ENCODE measurements around the gene RNF187. TPM values are rescaled to one million over a fixed set of nuclear protein-coding genes. Genes with fewer than 3 reads are reported as not detected.
"Not testable (repeated sequence)": the region's sequence is repeated elsewhere in the genome, so short reads cannot be mapped to it uniquely, and the experiment has no call there.

The RNF187 gene
- polyA plus RNA-seq, 2 of the 4 experiments (the other 2 are of a cell fraction) = 64.5 to 82.8 TPM

DNA sequence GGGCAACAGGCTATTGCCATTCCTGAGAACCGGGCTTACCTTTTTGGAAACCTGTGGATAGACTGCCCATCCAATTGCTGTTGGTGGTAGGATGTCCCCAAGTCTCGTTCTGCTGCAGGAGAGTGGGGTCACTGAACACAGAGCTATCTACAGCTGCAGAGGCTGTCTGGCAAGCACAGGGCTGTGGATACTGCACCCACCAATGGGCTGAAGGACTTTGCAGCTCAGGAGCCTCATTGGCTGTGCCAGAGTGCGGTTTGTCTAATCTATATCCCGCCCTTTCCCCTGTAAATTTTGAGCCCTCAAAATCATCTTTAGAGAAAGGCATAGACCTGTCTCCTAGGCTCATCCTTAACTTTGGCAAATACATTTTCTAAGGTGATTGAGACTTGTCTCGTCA is 15.3 kb downstream of the RNF187 start:
- H3K27ac ChIP-seq = no peak overlapping the region
- no peak overlapping the region for H3K4me2 ChIP-seq
- H3K9me3 ChIP-seq = no peaks in the 10 kb centered on the region
- DNase-seq (ENCODE audit: low read depth in 1 of 2, low spot score in 1 of 2) (no peak), FAIRE-seq (no peak), ATAC-seq (no peak)
- ChIA-PET CTCF (interaction anchor here (1.5 to 3.6 kb wide), 4 partner anchors 12 to 503 kb away, joined by 4 to 64 read pairs (median 6); no protein-coding TSS in a partner anchor), POLR2A (no interaction called here)
- 71% methylated on average over 5 of the region's 5 CpGs for WGBS (ENCODE audit: missing lambda C conversion rate)
- TF ChIP-seq MAZ (IDR thresholded peaks at IDR 0.05; ENCODE audit: borderline replicate concordance, low read depth, low read length) (no peak), MYC (IDR thresholded peaks at IDR 0.05; ENCODE audit: borderline replicate concordance, low read length) (no peak), ZNF302 (CRISPR knock-in tag; IDR thresholded peaks at IDR 0.05) (no peak), CBX2 (IDR thresholded peaks at IDR 0.05; ENCODE audit: borderline replicate concordance, low read depth) (no peak), PHF8 (IDR thresholded peaks at IDR 0.05; ENCODE audit: borderline replicate concordance, low read depth) (no peak), RARB (CRISPR knock-in tag; IDR thresholded peaks at IDR 0.05) (no peak), CHD4 (IDR thresholded peaks at IDR 0.05; ENCODE audit: borderline replicate concordance) (no peak)
- TF ChIP-seq, protein P1, sequence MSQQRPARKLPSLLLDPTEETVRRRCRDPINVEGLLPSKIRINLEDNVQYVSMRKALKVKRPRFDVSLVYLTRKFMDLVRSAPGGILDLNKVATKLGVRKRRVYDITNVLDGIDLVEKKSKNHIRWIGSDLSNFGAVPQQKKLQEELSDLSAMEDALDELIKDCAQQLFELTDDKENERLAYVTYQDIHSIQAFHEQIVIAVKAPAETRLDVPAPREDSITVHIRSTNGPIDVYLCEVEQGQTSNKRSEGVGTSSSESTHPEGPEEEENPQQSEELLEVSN (IDR thresholded peaks at IDR 0.05; ENCODE audit: borderline replicate concordance, low read depth) = no peak
- H3K4me3 ChIP-seq = no peak overlapping the region
- peaks cover 3% of the 10 kb centered on the region; the same call in 1 of the 3 replicates for H3K4me1 ChIP-seq

DNA sequence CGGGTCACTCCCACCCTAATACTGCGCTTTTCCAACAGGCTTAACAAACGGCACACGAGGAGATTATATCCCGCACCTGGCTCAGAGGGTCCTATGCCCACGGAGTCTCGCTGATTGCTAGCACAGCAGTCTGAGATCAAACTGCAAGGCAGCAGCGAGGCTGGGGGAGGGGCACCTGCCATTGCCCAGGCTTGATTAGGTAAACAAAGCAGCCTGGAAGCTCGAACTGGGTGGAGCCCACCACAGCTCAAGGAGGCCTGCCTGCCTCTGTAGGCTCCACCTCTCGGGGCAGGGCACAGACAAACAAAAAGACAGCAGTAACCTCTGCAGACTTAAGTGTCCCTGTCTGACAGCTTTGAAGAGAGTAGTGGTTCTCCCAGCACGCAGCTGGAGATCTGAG is 18.8 kb downstream of the RNF187 start:
- Histone ChIP-seq H3K4me2 (peak overlapping the region; percentile 47; the same call in 2 of the 3 replicates), H3K27ac (0 out of 6 replicates have a peak overlapping the region, but pooled peaks of 1 of the 2 experiments have one; percentile 25), H3K4me3 (peak overlapping the region; percentile 18; the same call in 1 of the 3 replicates)
- ATAC-seq; DNase-seq (ENCODE audit: low read depth in 1 of 2, low spot score in 1 of 2); H3K9me3 ChIP-seq; POLR2A ChIA-PET; H3K4me1 ChIP-seq; FAIRE-seq: not testable (repeated sequence)
- WGBS (ENCODE audit: missing lambda C conversion rate) = 5% methylated on average over 11 of the region's 11 CpGs
- CTCF ChIA-PET = interaction anchor here (1.5 kb wide), 1 partner anchor 9 kb away, joined by 9 read pairs; no protein-coding TSS in a partner anchor

DNA sequence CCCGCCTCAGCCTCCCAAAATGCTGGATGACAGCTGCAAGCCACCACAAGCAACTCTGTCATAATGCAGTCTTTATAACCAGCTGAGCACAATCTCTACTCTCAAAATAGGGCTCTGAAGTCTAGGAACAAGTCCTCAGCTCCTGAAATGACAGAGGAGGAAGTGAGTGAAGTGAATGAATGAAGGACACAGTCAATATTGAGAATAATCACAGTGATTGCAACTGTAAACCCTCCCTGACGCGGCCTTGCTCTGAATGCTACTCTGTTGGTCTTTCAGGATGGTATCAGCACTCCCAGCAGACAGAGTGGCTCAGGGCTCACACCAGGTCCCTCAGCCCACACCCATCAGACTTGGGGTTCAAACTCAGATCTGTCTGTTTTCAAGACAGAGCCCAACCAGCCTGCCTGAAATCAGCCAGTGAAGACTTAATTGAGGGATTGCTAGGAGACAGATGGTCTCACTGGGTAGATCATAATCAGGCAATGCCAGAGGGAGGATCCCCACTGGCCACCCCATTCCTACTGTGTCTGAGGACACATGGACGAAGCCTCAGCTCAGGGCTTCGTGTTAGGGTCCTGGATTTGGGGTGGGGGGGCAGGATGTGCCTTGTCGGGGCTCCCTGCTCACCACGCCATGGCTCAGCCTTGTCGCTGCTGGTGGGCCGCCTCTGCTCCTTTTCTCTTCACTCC is 20.9 kb downstream of the RNF187 start:
- ATAC-seq (no peak), FAIRE-seq (no peak), DNase-seq (ENCODE audit: low read depth in 1 of 2, low spot score in 1 of 2) (no peak)
- H3K9me3 ChIP-seq = no peaks in the 10 kb centered on the region
- 77% methylated on average over 8 of the region's 9 CpGs for WGBS (ENCODE audit: missing lambda C conversion rate)
- no peaks in the 10 kb centered on the region for H3K4me1 ChIP-seq
- H3K27ac ChIP-seq = no peak overlapping the region
- no peak overlapping the region for H3K4me2 ChIP-seq
- TF ChIP-seq MAZ (IDR thresholded peaks at IDR 0.05; ENCODE audit: borderline replicate concordance, low read depth, low read length) = no peak
- TF ChIP-seq, protein P2, sequence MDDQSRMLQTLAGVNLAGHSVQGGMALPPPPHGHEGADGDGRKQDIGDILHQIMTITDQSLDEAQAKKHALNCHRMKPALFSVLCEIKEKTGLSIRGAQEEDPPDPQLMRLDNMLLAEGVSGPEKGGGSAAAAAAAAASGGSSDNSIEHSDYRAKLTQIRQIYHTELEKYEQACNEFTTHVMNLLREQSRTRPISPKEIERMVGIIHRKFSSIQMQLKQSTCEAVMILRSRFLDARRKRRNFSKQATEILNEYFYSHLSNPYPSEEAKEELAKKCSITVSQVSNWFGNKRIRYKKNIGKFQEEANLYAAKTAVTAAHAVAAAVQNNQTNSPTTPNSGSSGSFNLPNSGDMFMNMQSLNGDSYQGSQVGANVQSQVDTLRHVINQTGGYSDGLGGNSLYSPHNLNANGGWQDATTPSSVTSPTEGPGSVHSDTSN (IDR thresholded peaks at IDR 0.05) = no peak
- no peak for TF ChIP-seq CBX2 (IDR thresholded peaks at IDR 0.05; ENCODE audit: borderline replicate concordance, low read depth)
- no peak for TF ChIP-seq HOXA7 (CRISPR knock-in tag; IDR thresholded peaks at IDR 0.05)
- no peak for TF ChIP-seq FOSB (CRISPR knock-in tag; IDR thresholded peaks at IDR 0.05)
- no peak for TF ChIP-seq FOXS1 (CRISPR knock-in tag; IDR thresholded peaks at IDR 0.05)
- TF ChIP-seq KDM1A (IDR thresholded peaks at IDR 0.05; ENCODE audit: low read depth) = no peak
- no peak for TF ChIP-seq EP300 (IDR thresholded peaks at IDR 0.05)
- TF ChIP-seq RAD21 (conservative IDR thresholded peaks at IDR 0.05 in 1 of 2, IDR thresholded peaks at IDR 0.05 in 1 of 2) = no peak
- no peak for TF ChIP-seq POLR2A (IDR thresholded peaks at IDR 0.05; ENCODE audit: low read length)
- TF ChIP-seq, protein P1 (IDR thresholded peaks at IDR 0.05; ENCODE audit: borderline replicate concordance, low read depth) = no peak
- TF ChIP-seq FOSL2 (IDR thresholded peaks at IDR 0.05) = no peak
- no peak for TF ChIP-seq FOSL2 (CRISPR knock-in tag; IDR thresholded peaks at IDR 0.05)
- no peak for TF ChIP-seq MYC (IDR thresholded peaks at IDR 0.05; ENCODE audit: borderline replicate concordance, low read length)
- TF ChIP-seq, protein P3, sequence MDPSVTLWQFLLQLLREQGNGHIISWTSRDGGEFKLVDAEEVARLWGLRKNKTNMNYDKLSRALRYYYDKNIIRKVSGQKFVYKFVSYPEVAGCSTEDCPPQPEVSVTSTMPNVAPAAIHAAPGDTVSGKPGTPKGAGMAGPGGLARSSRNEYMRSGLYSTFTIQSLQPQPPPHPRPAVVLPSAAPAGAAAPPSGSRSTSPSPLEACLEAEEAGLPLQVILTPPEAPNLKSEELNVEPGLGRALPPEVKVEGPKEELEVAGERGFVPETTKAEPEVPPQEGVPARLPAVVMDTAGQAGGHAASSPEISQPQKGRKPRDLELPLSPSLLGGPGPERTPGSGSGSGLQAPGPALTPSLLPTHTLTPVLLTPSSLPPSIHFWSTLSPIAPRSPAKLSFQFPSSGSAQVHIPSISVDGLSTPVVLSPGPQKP (IDR thresholded peaks at IDR 0.05; ENCODE audit: low read depth, low read length) = no peak
- TF ChIP-seq RCOR1 (IDR thresholded peaks at IDR 0.05; ENCODE audit: low read depth, low read length) = no peak
- TF ChIP-seq HOXB13 (CRISPR knock-in tag; IDR thresholded peaks at IDR 0.05; ENCODE audit: low read depth) = no peak
- no peak for TF ChIP-seq EHF (CRISPR knock-in tag; IDR thresholded peaks at IDR 0.05)
- TF ChIP-seq ESRRA (IDR thresholded peaks at IDR 0.05; ENCODE audit: borderline replicate concordance, low read length) = no peak
- no peak for TF ChIP-seq MAFK (IDR thresholded peaks at IDR 0.05; ENCODE audit: partially characterized antibody)
- ChIA-PET POLR2A (no interaction called here), CTCF (interaction anchor here (0.9 to 1.7 kb wide), 4 partner anchors 7 to 222 kb away, joined by 3 to 11 read pairs (median 4); no protein-coding TSS in a partner anchor)
- H3K4me3 ChIP-seq = no peak overlapping the region

Data from A549 (cell line).